ENCODE data around the gene NFASC.

NFASC gene

DNA sequence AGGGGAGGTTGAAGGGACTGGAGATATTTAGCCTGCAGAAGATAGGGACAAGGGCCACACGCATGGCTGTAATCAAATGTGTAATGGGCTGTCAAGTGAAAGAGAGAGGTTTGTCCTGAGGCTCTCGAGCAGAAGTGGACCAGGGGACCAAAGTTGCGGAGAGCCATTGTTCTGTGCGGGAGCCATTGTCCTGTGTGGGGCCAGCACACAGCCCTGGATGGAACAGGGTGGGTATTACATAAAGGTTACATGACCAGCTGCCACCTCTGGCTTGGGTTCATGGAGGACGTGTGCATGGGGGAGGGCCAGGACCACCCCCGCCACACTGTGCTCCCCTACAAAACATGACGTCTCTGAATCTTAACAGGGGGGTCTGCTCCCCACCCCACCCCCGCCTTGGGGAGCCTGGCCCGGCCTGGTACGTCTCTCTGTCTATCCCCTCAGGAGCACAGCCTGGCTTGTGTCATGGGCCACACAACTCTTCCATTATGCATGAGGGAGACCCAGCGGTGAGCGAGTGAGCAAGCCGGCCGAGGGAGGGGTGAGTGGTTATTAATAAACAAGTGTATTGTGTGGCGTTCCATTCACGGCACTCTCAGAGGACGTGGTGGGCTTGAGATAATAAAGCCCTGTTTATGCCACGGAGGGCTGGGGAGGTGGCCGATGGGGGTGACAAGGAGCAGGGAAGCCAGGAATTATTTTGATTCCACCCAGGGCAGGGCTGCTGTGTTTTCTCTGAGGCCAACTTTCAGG lies at the start of gene NFASC:
NFASC (plus strand) TSS at position 703 of the 753 bp plus-strand sequence. CDS start 73,454 bp downstream, outside the sequence.
- DNase-seq = no peak

DNA sequence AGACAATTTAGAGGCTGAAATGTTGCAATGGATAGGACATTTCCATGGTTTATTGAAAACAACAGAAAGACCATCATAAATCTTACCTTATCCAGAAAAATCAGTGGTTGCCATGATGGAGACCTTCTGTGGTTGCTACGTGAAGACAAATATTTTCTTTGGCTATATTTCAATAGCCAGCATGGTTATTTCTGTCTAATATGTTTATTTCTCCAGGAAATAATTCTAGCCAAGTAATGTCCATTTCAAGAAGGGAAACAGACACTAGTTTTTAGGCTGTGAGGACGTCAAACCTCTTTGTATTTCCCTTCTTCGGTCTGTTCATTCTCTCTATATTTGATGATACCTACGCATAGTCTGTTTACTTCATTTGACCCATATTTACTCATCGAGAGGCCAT lies 49.2 kb upstream of the NFASC start:
- no peak for DNase-seq

DNA sequence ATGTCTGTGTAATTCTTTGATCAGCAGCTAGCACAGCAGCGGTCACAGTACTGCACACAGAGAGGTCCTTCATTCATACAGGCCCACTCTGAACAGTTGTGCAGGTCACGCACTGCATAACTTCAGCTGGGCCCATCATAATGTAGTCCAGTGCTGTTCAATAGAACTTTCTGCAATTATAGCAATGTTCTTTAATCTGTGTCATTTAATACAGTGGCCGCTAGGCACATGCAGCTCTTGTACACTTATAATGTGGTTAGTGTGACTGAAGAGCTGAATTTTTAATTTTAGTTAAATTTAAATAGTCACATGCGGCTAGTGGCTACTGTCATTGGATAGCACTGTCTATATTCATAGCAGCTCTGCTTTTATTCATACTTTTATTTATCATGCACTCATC lies 48.7 kb upstream of the NFASC start:
- DNase-seq = no peak

- no peak for DNase-seq
Observed at GRCh38 chr1:204826970-204827369, 43.7 kb upstream of the NFASC start.

DNA sequence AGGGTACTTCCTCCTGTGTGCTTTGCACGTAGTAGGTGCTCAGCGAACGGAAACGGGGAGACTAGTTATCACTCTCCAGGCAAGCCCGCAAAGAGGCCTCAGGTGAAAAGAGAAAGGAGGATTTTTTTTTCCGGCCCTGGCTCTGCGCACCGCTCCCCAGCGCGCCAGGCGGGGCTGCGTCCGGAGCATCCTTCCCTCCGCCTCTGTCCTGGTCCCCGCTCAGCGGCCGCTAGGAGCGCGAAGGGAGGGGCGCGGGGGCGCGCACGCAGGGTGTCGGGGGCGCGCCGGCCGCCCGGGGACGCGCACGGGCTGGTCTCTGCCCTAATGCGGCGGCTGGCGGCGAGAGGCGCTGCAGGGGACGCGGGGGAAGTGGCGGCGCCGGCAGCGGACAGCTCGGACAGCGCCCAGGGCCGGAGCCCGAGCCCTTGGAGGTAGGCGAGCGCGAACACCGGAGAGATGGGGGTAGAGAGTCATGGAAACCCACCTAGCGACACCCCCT lies 42.3 kb upstream of the NFASC start:
- DNase-seq = no peak

GRCh38 chr1:204829133-204829825 lies 41.4 kb upstream of the NFASC start:
- no peak for DNase-seq

DNA sequence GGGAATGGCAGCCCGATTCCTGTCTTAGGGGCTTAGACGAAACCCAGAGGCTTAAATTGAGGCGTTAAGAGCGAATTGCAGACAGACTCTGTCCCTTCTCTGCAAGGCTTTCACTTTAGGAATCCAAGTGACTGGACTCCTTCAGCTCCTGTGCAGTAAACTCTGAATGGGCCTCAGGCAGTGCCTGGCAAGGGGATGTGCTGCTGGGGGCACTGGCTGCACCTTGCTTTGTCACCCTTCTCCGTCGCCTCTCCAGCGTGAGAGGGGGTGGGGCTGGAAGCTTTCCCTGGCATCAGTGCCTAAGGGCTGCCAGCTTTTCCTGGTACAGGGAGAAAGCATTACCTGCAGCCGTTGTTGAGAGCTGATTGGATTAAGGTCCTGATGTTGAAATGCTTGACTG lies 39.9 kb upstream of the NFASC start:
- no peak for DNase-seq

DNA sequence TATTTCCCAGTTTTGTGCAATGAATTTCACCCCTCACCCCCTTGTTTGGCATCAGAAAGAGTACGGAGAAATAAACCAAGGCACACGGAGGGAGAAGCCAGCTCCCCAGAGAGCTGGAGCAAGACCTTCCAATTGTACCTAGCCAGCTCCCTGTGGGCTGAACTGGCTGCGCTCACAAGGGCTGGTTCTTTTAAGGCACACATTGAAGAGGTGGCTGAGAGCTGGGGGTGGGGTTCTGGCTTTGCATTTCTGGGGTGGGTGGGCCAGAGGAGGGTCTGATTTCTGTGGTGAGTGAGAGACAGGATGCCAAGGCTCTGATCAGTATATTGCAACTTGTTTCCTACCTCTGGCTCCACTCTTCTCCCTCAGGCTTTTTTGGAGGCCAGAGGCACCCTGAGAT lies 39.5 kb upstream of the NFASC start:
- DNase-seq = no peak

DNA sequence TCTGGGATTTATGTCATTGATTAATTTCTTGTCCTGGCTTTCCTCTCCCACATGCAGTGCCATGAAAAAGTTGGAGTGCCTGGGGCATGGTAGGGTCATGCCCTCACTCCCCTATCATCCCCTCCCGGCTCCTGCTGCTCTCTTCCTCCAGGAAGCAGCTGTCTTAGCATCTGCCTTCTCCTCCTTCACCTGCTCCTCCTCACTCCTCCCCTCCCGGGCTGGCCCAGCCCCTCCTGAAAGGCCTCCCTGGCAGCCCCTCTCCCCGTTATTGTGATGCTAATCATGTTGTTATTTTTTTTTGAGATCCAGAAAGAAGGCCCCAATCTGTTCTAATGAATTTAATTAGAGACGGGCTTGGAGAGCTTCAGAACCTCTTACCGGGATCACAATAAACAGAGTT lies 36.3 kb upstream of the NFASC start:
- no peak for DNase-seq

GRCh38 chr1:204834752-204835151 lies 35.9 kb upstream of the NFASC start:
- DNase-seq = no peak

DNA sequence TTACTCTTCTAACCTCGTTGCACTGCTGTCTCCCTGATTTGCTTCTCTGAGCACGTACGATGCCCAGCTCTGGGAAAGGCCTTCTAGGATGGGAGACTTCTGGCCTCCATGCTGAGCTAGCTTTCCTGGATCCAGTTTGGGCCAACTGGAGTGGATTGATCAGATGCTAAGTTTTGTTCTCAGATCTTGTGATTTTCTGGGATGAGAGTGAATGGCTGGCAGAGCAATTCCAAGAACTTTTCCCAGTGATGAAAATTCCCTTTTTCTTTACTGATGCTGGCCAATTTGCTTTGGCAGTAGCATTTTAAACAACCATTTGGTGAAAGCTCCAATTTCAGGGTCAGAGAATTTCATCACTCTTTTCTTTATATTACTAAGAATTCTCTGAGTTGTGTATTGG lies 34.9 kb upstream of the NFASC start:
- no peak for DNase-seq

DNA sequence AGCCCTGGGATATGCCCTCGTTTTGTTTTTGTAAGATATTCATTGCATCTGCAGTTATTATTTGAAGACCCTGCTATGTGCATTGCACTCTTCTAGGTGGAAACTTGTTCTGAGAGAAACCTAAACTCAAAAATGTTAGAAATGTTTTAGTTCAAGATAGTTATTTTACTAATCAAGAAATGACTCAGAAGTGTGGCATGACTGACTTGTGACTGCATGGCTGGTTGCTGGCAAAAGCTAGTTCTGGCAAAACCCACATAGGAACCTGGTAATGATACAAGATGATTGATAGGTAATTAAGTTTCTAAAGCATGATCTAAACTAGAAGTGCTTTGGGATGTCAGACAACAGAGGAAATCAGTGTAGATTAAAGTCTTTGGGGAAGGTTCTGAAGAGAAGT lies 33.8 kb upstream of the NFASC start:
- DNase-seq = no peak

GRCh38 chr1:204837440-204838084 lies 33.1 kb upstream of the NFASC start:
- peak; percentile 9 for DNase-seq

GRCh38 chr1:204841316-204841715 lies 29.3 kb upstream of the NFASC start:
- no peak for DNase-seq

DNA sequence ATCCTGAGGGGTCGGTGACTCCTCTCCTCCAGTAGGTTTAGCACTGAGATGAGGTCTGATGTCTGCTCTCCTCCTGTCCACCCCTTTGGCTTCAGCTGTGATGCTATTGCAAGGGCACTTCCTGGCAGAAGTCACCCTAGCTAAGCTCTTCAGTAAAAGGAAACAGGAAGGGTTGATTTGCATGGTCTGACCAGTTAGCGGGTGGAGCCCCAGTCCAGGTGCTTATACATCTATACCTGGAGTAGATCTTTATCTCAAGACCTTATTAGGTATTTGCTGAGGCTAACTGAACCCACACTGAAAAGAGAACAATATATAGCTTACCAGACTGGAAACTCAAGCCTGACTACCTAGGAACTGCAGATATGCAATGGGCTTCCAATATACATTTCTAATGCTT lies 28.9 kb upstream of the NFASC start:
- DNase-seq = no peak

- DNase-seq = no peak
Observed at GRCh38 chr1:204842369-204842768, 28.3 kb upstream of the NFASC start.

GRCh38 chr1:204842892-204843291 lies 27.8 kb upstream of the NFASC start:
- no peak for DNase-seq

DNA sequence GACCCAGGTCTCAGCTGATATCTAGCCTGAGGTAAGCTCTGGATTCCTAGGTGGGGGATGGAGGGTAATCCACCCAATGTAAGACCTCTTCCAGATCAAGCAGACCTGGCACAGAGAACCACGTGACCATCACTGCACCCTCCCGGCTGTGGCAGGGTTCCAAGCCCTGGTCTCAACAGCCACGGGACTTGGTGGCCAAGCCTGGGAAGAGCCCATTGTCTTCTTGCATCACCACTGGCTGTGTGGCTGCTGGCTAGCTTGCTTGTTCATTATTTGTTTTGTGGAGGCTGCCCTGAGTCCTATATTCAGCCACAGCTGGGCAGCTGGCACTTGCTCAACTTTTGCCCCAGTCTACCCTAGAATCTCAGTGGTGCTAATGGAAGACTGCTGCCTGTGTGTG lies 24.1 kb upstream of the NFASC start:
- DNase-seq = no peak

DNA sequence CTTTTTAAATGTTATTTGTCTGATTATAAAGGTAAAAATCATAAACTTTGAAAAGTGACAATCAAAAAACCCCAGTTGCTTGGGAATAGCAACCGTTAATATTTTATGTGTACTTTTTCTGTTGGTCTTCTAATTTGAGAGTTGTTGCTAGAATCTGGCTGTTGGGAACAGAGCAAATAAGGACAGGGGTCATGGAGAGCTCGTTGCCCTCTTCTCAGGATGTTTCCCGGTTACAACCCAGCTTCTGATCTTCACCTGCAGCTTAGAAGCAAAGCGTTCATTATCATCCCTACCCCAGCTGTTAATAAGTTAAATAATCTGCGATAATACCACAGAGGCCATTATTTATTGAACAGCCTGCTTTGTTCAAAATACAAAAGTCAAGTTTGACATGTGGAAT lies 22.1 kb upstream of the NFASC start:
- DNase-seq = no peak

GRCh38 chr1:204852854-204853253 lies 17.8 kb upstream of the NFASC start:
- no peak for DNase-seq

DNA sequence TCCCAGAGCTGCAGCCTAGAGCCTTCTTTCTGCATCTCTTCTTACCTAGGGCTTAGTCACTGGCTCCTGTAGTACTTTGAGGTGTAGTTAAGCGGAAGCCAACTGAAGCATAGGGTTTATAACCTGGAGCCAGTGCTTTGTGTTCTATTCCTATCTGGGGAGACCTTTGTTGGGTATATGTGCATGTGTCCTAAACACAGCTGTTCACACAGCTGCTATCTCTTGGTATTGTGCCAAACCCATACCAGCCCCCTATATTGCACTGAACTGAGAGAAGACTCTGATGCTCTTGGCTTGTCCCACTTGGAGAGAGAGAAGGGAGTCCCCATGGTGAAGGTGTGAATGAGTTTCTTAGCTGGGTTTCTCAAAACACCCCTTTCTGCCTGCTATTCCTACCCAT lies 17.2 kb upstream of the NFASC start:
- no peak for DNase-seq

- no peak for DNase-seq
Observed at GRCh38 chr1:204854286-204854685, 16.4 kb upstream of the NFASC start.

DNA sequence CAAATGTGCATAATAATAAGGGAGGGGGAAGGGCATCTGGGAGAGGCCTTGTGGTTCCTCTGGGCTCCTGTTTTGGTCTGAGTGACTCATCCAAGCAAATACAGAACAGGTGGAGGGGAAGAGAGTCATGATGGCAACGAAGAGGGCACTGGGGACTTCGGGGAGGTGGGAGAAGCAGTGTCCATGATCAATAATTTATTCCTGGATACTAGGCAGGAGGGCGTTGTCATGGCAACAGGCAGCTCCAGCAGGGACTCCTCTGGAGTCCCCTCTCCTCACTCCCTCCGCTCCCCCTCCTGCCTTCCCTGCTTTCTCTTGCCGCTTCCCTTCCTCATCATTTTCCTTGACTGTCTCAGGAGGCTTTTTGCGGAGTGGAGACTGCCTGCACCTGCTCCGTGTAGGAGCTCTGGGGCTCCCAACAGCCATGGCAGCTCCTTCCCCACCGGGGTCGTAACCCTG lies 12.3 kb upstream of the NFASC start:
- DNase-seq = no peak

DNA sequence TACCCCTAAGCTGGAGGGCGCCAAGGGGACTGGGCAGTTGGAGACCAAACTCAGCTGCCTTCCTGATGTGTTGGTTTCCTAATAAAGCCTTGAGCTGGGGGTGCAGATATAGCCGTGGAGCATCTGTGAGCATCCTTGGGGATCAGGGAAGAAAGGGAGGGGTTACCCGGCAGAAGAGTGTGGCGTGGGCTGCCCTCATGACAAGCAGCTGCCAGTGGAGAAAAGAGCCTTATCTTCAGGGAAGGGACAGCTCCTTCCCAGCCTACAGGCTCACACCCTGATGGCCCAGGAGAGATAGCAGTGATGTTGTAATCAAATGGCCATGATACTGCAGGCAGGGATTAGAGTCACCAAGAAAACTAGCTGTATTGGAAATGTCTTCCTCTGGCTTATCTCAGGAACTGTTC lies 10.8 kb upstream of the NFASC start:
- DNase-seq = no peak

Data from amniotic stem cell (primary cell).